HepG2 (cell line): ENCODE results near the gene CISTR.

Experiments used
- SMYD3 ChIP-seq: sonication (generic); formaldehyde crosslinking; IDR thresholded peaks from 2 replicates; pipeline ENCODE4 v1.8.1; 2023; ENCODE audit warnings: mild to moderate bottlenecking, missing genetic modification reagents
- ZKSCAN5 ChIP-seq: sonication (generic); formaldehyde crosslinking; IDR thresholded peaks from 2 replicates; pipeline ENCODE4 v1.5.1; 2020; ENCODE audit warnings: mild to moderate bottlenecking, missing genetic modification reagents

DNA sequence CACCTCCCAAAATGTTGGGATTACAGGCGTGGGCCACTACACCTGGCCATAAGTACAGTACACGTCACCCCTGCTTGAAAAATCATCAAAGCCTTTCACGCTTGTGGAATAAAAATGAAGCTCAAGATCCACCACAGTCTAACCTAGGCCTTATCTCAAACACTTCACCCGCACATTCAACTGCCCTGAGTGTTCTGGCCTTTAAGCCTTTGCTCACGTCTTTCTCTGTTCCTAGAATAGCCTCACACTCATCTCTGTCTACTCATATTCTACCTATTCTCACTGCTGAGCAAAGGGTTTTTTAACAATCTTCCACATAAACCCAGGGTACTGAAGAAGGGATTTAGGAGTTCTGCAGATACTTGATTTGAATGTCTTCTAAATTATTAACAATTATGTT, 34.5 kb downstream of the CISTR start:
- no peak for TF ChIP-seq SMYD3
- TF ChIP-seq ZKSCAN5 (CRISPR knock-in tag): no peak
